NCI-H2196 treated with DMSO at 0.1 percent for 48 hours (cell line): ENCODE data around the gene ABCB11.
"Not testable (repeated sequence)": the region's sequence is repeated elsewhere in the genome, so short reads cannot be mapped to it uniquely, and the experiment has no call there.

Experiments
- DNase-seq: peaks from one replicate; lab custom pipeline; 2025; ENCODE audit not compliant: unreplicated experiment; lab: John Stamatoyannopoulos, UW

The ABCB11 gene

GRCh38 chr2:168897449-168897848 is 133.7 kb downstream of the ABCB11 start:
- DNase-seq, result no peak

GRCh38 chr2:168896783-168897182 is 134.3 kb downstream of the ABCB11 start:
- DNase-seq, result no peak

- no peak for DNase-seq
Observed at GRCh38 chr2:168895771-168896170, 135.4 kb downstream of the ABCB11 start.

GRCh38 chr2:168894720-168895119 is 136.4 kb downstream of the ABCB11 start:
- DNase-seq, result no peak

GRCh38 chr2:168894101-168894500 is 137.0 kb downstream of the ABCB11 start:
- no peak for DNase-seq

- no peak for DNase-seq
Observed at GRCh38 chr2:168892327-168892726, 138.8 kb downstream of the ABCB11 start.

GRCh38 chr2:168890006-168890782 is 140.9 kb downstream of the ABCB11 start, which contains the start of gene SPC25:
Gene SPC25, minus strand, starts transcription at chr2:168890430. Its CDS starts 911 bp downstream, at chr2:168889519.
- peak; percentile 90 for DNase-seq

- DNase-seq, result no peak
Observed at GRCh38 chr2:168889635-168890005, 141.5 kb downstream of the ABCB11 start.

GRCh38 chr2:168884975-168885374 is 146.1 kb downstream of the ABCB11 start:
- DNase-seq, result no peak

GRCh38 chr2:168882163-168882562 is 149.0 kb downstream of the ABCB11 start:
- not testable (repeated sequence) for DNase-seq

- no peak for DNase-seq
Observed at GRCh38 chr2:168874368-168875054, 156.6 kb downstream of the ABCB11 start.

- DNase-seq, result not testable (repeated sequence)
Observed at GRCh38 chr2:168870824-168871223, 160.3 kb downstream of the ABCB11 start.
